HEK293T (cell line): Measurements from ENCODE around the gene BIRC5.

ENCODE experiments used
- ARNT ChIP-seq: fragments of 450-650 bp; IDR thresholded peaks from 2 replicates; pipeline ENCODE4 v1.6.1; 2017; ENCODE audit warnings: mild to moderate bottlenecking
- BHLHE40 ChIP-seq: fragments of 450-650 bp; IDR thresholded peaks from 2 replicates; pipeline ENCODE4 v1.6.1; 2016; ENCODE audit warnings: mild to moderate bottlenecking, moderate library complexity, borderline replicate concordance
- ELF4 ChIP-seq: fragments of 450-650 bp; IDR thresholded peaks from 2 replicates; pipeline ENCODE4 v1.6.1; 2017; ENCODE audit warnings: antibody characterized with exemption
- FOXA1 ChIP-seq: fragments of 450-650 bp; IDR thresholded peaks from 2 replicates; pipeline ENCODE4 v1.6.1; 2016; ENCODE audit warnings: mild to moderate bottlenecking
- FOXK2 ChIP-seq: fragments of 450-650 bp; IDR thresholded peaks from 2 replicates; pipeline ENCODE4 v1.6.1; 2016; ENCODE audit warnings: mild to moderate bottlenecking
- HDGF ChIP-seq: fragments of 450-650 bp; IDR thresholded peaks from 2 replicates; pipeline ENCODE4 v1.6.1; 2017; ENCODE audit warnings: antibody characterized with exemption, borderline replicate concordance
- LEF1 ChIP-seq: fragments of 450-650 bp; IDR thresholded peaks from 2 replicates; pipeline ENCODE4 v1.6.1; 2017; ENCODE audit warnings: mild to moderate bottlenecking, borderline replicate concordance
- NFRKB ChIP-seq: fragments of 450-650 bp; IDR thresholded peaks from 2 replicates; pipeline ENCODE4 v1.6.1; 2016; ENCODE audit warnings: mild to moderate bottlenecking, moderate library complexity
- SP1 ChIP-seq: fragments of 450-650 bp; IDR thresholded peaks from 2 replicates; pipeline ENCODE4 v1.6.1; 2017
- SUZ12 ChIP-seq: fragments of 450-650 bp; IDR thresholded peaks from 2 replicates; pipeline ENCODE4 v1.6.1; 2016; ENCODE audit warnings: mild to moderate bottlenecking
- TARDBP ChIP-seq: fragments of 450-650 bp; IDR thresholded peaks from 2 replicates; pipeline ENCODE4 v1.6.1; 2016
- ZNF384 ChIP-seq: fragments of 450-650 bp; IDR thresholded peaks from 2 replicates; pipeline ENCODE4 v1.6.1; 2016

DNA sequence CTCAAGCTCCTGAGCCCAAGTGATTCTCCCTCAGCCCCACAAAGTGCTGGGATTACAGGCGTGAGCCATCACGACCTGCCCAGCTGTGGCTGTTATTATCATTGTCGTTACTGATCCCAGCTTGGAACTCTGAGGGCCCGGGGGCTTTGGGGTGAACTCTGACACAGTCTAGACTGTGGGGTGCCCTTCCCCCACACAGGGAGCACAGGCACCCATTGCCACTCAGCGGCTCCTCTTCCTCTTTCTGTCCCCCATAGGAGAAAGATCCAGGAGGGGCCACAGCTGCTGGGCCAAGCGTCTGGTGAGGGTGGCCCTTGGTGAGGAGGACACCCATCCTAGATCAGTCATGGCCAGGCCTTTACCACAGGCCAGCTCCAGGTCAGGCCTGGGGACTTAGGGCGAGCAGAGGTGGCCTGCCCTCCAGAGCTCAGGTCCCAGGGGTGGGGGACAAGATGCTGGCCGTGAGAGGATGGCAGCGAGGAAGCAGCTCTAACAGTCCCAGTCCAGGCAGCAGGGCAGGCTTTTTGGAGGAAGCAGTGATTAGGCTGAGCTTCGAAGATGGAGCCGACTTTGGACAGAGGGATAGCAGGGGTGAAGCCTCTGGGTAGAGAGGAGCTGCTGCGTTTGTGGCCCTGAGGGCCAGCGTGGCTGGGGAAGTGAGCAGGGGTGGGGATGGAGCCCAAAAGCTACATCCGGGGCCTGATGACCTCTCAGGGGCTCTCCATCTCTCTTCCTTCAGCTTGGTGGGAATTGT lies 42.1 kb downstream of the BIRC5 start:
- TF ChIP-seq LEF1 (no peak), SP1 (no peak), TARDBP (no peak), SUZ12 (no peak), FOXA1 (no peak), BHLHE40 (no peak), ARNT (no peak), HDGF (no peak), ELF4 (no peak), NFRKB (no peak), FOXK2 (no peak), ZNF384 (no peak)
